Astrocyte of the hippocampus (primary cell): Measurements from ENCODE around the gene RGS9BP.
"Not testable (repeated sequence)": the region's sequence is repeated elsewhere in the genome, so short reads cannot be mapped to it uniquely, and the experiment has no call there.

Experiments
- DNase-seq: peaks from one replicate; pipeline ENCODE4 v3.0.0; 2011; ENCODE audit warnings: low read depth, low spot score

RGS9BP gene

GRCh38 chr19:32694851-32695250 is 19.2 kb downstream of the RGS9BP start:
- DNase-seq = not testable (repeated sequence)

GRCh38 chr19:32695506-32695905 is 19.9 kb downstream of the RGS9BP start:
- DNase-seq = not testable (repeated sequence)

GRCh38 chr19:32696771-32697170 is 21.1 kb downstream of the RGS9BP start:
- DNase-seq = not testable (repeated sequence)

- not testable (repeated sequence) for DNase-seq
Observed at GRCh38 chr19:32700129-32700528, 24.5 kb downstream of the RGS9BP start.

GRCh38 chr19:32702010-32702409 is 26.4 kb downstream of the RGS9BP start:
- DNase-seq = peak; percentile 28

- DNase-seq = not testable (repeated sequence)
Observed at GRCh38 chr19:32704006-32704405, 28.4 kb downstream of the RGS9BP start.

GRCh38 chr19:32708457-32708856 is 32.8 kb downstream of the RGS9BP start:
- DNase-seq = no peak

- no peak for DNase-seq
Observed at GRCh38 chr19:32709032-32709431, 33.4 kb downstream of the RGS9BP start.

GRCh38 chr19:32711747-32712146 is 36.1 kb downstream of the RGS9BP start:
- no peak for DNase-seq

GRCh38 chr19:32716203-32716602 is 40.6 kb downstream of the RGS9BP start:
- not testable (repeated sequence) for DNase-seq

- DNase-seq = peak; percentile 16
Observed at GRCh38 chr19:32717496-32717895, 41.8 kb downstream of the RGS9BP start.

GRCh38 chr19:32718286-32718685 is 42.6 kb downstream of the RGS9BP start:
- no peak for DNase-seq

- no peak for DNase-seq
Observed at GRCh38 chr19:32719611-32720059, 44.0 kb downstream of the RGS9BP start, which contains the start of gene TDRD12. TDRD12 (plus strand) TSS chr19:32719767; CDS start chr19:32720073, 306 bp downstream.

- DNase-seq = no peak
Observed at GRCh38 chr19:32720216-32720935, 44.7 kb downstream of the RGS9BP start.

GRCh38 chr19:32720936-32721250 is 45.2 kb downstream of the RGS9BP start:
- no peak for DNase-seq
